Stimulated activated naive CD8-positive, alpha-beta T cell treated with anti-CD3 and anti-CD28 coated beads, Interleukin-15, Interleukin-2, amounts not matched to agents 100 ng/mL and 50 ng/mL, for 24 hours (primary cell): ENCODE data around the gene GBX1.

ENCODE experiments used
- H3K27ac Mint-ChIP-seq: one replicate; pipeline ENCODE4 v1.8.0; 2021; ENCODE audit warnings: mild to moderate bottlenecking, mixed read lengths
- H3K27me3 Mint-ChIP-seq: one replicate; pipeline ENCODE4 v1.8.0; 2021; ENCODE audit warnings: mixed read lengths
- H3K36me3 Mint-ChIP-seq: one replicate; pipeline ENCODE4 v1.8.0; 2021; ENCODE audit warnings: low read depth, mixed read lengths
- H3K4me1 Mint-ChIP-seq: one replicate; pipeline ENCODE4 v1.8.0; 2021; ENCODE audit warnings: low read depth, mixed read lengths
- H3K4me3 Mint-ChIP-seq: one replicate; pipeline ENCODE4 v1.8.0; 2021; ENCODE audit warnings: mild to moderate bottlenecking, mixed read lengths
- H3K9me3 Mint-ChIP-seq: one replicate; pipeline ENCODE4 v1.8.0; 2021; ENCODE audit warnings: mixed read lengths

The GBX1 gene

GRCh38 chr7:151201751-151202150, 34.3 kb upstream of the GBX1 start:
- peaks cover 2% of the 10 kb centered on the region for H3K4me1 Mint-ChIP-seq
- H3K27ac Mint-ChIP-seq: no peak overlapping the region
- no peaks in the 10 kb centered on the region for H3K36me3 Mint-ChIP-seq
- no peak overlapping the region for H3K4me3 Mint-ChIP-seq
- no peaks in the 10 kb centered on the region for H3K9me3 Mint-ChIP-seq
- H3K27me3 Mint-ChIP-seq: no peaks in the 10 kb centered on the region

DNA sequence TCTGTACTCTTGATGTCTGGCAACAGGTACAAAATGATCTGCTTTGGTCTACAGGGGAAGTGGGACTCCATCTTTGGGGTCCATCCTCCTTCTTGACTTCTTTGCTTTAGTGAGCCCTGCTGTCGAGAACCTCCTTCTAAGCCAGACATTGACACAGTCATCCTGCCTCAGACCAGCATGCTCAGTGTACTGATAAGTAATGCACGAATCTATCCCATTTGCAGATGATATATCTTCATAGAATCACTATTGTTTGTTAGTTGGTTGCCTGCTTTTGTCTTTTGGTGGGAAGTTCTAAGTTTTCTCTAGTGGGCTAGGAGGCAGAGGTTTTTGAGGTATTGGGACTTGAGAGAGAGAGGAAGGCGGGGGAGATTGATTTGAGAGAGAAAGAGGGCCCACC, 33.9 kb upstream of the GBX1 start:
- H3K4me1 Mint-ChIP-seq: no peaks in the 10 kb centered on the region
- no peaks in the 10 kb centered on the region for H3K9me3 Mint-ChIP-seq
- H3K36me3 Mint-ChIP-seq: no peaks in the 10 kb centered on the region
- no peak overlapping the region for H3K27ac Mint-ChIP-seq
- H3K4me3 Mint-ChIP-seq: no peak overlapping the region
- H3K27me3 Mint-ChIP-seq: no peaks in the 10 kb centered on the region

DNA sequence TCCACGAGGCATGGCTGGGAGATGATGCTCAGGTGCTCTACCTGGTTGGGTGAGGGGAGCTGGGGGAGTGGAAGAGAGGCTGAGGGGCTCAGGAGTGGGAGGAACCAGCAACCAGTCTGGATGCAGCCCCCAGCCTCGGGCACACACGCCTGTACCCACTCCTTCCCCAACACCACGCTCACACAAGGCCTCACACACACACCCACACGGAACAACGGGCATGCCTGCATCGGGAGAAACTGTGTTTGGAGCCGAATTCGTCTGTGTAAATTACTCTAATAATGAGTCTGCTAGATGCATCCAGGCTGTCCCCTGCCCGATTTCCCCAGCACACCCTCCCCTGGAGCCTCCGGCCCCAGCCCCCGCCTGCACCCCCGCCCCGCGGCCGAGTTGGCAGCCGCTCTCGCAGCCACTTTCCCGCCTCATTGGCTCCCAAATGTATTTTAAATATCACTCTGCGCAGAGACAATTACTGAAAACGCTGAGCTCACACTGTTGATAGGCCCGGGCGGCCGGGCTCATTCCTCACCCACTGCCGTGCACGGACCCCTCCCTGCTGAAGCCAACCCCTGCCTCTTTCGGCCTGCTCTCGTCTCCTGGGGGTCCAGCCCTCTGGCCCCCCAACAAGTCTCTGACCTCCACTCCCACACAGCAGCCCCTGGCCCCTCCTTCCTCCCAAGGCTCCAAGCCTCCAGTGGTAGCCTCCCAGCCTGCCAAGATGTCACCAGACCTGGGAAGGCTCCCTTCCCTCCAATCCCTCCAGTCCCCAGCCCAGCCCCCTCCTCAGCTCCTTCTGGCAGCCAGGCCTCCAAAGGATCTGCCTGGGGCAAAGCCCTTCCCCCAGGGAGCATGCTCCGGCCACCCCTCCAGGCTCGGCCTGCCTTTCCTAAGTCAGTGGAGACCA, 31.7 kb upstream of the GBX1 start:
- Mint-ChIP-seq H3K4me1 (no peaks in the 10 kb centered on the region), H3K4me3 (no peak overlapping the region), H3K36me3 (no peaks in the 10 kb centered on the region), H3K27me3 (peaks cover 7% of the 10 kb centered on the region), H3K9me3 (no peaks in the 10 kb centered on the region), H3K27ac (no peak overlapping the region)

DNA sequence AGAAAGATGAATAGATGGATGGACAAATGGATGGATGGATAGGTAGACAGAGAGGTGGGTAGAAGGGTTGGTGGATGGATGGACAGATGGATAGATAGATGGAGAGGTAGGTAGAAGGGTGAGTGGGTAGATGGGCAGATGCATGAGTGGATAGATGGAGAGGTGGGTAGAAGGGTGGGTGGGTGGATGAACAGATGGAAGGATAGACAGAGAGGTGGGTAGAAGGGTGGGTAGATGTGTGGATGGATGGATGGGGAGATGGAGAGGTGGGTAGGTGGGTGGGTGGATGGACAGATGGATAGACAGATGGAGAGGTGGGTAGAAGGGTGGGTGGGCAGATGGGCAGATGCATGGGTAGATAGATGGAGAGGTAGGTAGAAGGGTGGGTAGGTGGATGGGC, 30.4 kb upstream of the GBX1 start:
- H3K27me3 Mint-ChIP-seq: peaks cover 7% of the 10 kb centered on the region
- H3K27ac Mint-ChIP-seq: no peak overlapping the region
- no peaks in the 10 kb centered on the region for H3K9me3 Mint-ChIP-seq
- H3K36me3 Mint-ChIP-seq: no peaks in the 10 kb centered on the region
- H3K4me3 Mint-ChIP-seq: no peak overlapping the region
- H3K4me1 Mint-ChIP-seq: no peaks in the 10 kb centered on the region

DNA sequence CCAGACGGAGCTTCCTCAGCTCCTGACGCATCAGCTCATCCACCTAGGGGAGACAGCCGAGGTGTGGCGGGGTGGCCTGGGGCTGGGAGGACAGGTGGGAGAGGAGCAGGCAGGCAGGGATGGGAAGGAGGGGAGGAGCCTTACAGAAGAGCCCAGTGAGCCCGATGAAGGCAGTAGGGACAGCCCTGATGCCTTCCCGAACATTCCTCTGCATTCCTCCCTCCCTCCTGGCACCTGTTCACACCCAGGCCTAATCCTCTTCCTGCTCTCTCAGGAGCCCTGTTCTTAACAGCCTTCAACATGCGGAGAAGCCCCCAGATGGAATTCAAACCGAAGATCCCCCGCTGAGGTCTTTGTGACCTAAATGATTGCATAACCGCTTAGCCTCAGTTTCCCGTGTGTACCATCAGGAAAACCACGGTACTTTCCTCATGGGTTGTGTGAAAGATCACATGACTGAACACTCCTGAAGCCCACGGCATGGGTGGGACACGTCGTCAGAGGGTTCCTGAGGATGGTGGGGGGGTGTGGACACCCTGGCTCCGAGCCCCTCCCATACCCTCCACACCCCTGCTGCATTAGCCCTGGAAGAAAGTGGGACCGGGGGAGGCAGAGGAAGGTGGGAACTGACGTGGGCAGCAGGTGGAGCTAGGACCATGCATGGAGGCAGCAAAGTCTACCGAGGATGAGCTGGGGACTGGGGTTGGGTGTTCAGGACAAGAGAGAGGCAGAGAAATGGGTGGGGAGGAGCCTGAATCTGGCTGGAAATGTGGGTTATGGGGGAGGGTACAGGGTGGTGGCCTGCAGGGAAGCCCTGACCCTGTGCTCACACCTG, 28.3 kb upstream of the GBX1 start:
- Mint-ChIP-seq H3K27ac (no peak overlapping the region), H3K9me3 (no peaks in the 10 kb centered on the region), H3K36me3 (no peaks in the 10 kb centered on the region), H3K27me3 (peaks cover 7% of the 10 kb centered on the region), H3K4me3 (no peak overlapping the region), H3K4me1 (no peaks in the 10 kb centered on the region)

- Mint-ChIP-seq H3K9me3 (no peaks in the 10 kb centered on the region), H3K36me3 (no peaks in the 10 kb centered on the region), H3K4me1 (no peaks in the 10 kb centered on the region), H3K4me3 (no peak overlapping the region), H3K27ac (no peak overlapping the region), H3K27me3 (peaks cover 7% of the 10 kb centered on the region)
Observed at GRCh38 chr7:151194188-151194587, 26.7 kb upstream of the GBX1 start.

GRCh38 chr7:151193203-151193978, 25.9 kb upstream of the GBX1 start:
- H3K27ac Mint-ChIP-seq: no peak overlapping the region
- no peaks in the 10 kb centered on the region for H3K36me3 Mint-ChIP-seq
- no peaks in the 10 kb centered on the region for H3K4me1 Mint-ChIP-seq
- H3K4me3 Mint-ChIP-seq: no peak overlapping the region
- peaks cover 7% of the 10 kb centered on the region for H3K27me3 Mint-ChIP-seq
- no peaks in the 10 kb centered on the region for H3K9me3 Mint-ChIP-seq

GRCh38 chr7:151192002-151192539, 24.6 kb upstream of the GBX1 start:
- H3K9me3 Mint-ChIP-seq: no peaks in the 10 kb centered on the region
- no peak overlapping the region for H3K4me3 Mint-ChIP-seq
- no peaks in the 10 kb centered on the region for H3K4me1 Mint-ChIP-seq
- H3K27me3 Mint-ChIP-seq: peaks cover 7% of the 10 kb centered on the region
- no peaks in the 10 kb centered on the region for H3K36me3 Mint-ChIP-seq
- H3K27ac Mint-ChIP-seq: no peak overlapping the region

- H3K36me3 Mint-ChIP-seq: no peaks in the 10 kb centered on the region
- H3K27me3 Mint-ChIP-seq: peaks cover 7% of the 10 kb centered on the region
- H3K4me3 Mint-ChIP-seq: no peak overlapping the region
- H3K4me1 Mint-ChIP-seq: no peaks in the 10 kb centered on the region
- no peak overlapping the region for H3K27ac Mint-ChIP-seq
- H3K9me3 Mint-ChIP-seq: no peaks in the 10 kb centered on the region
Observed at GRCh38 chr7:151191544-151191943, 24.1 kb upstream of the GBX1 start.

DNA sequence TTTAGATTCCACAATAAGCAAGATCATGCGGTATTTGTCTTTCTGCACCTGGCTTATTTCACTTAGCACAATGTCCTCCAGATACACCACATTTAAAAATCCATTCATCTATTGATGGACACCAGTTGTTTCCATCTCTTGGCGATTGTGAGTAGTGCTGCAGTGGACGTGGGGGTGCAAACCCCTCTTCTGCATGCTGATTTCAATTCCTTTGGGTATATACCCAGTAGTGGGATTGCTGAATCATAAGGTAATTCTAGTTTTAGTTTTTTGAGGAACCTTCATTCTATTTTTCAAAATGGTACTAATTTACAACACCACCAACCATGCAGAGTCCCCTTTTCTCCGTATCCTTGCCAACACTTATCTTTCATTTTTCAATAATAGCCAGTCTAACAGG, 21.5 kb upstream of the GBX1 start:
- no peaks in the 10 kb centered on the region for H3K9me3 Mint-ChIP-seq
- no peak overlapping the region for H3K4me3 Mint-ChIP-seq
- H3K4me1 Mint-ChIP-seq: no peaks in the 10 kb centered on the region
- H3K36me3 Mint-ChIP-seq: no peaks in the 10 kb centered on the region
- no peaks in the 10 kb centered on the region for H3K27me3 Mint-ChIP-seq
- no peak overlapping the region for H3K27ac Mint-ChIP-seq

DNA sequence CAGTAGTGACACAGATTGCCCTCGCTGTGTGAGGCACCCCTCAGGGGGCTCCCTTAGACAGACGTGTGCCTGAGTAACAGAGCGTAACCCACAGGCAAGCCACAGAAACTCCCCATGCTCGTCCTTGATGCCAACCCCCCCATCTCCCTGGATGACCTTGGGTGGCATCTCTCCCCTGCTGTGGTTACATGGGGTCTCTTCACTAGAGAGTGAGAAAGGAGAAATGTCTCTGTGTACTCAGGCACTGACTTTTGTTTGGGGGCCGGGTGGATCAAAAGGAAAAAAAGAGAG, 20.7 kb upstream of the GBX1 start:
- Mint-ChIP-seq H3K36me3 (no peaks in the 10 kb centered on the region), H3K4me3 (no peak overlapping the region), H3K9me3 (no peaks in the 10 kb centered on the region), H3K27ac (no peak overlapping the region), H3K27me3 (no peaks in the 10 kb centered on the region), H3K4me1 (no peaks in the 10 kb centered on the region)

GRCh38 chr7:151187409-151188251, 20.1 kb upstream of the GBX1 start:
- no peaks in the 10 kb centered on the region for H3K4me1 Mint-ChIP-seq
- H3K9me3 Mint-ChIP-seq: no peaks in the 10 kb centered on the region
- no peak overlapping the region for H3K4me3 Mint-ChIP-seq
- no peaks in the 10 kb centered on the region for H3K36me3 Mint-ChIP-seq
- no peak overlapping the region for H3K27ac Mint-ChIP-seq
- H3K27me3 Mint-ChIP-seq: no peaks in the 10 kb centered on the region

DNA sequence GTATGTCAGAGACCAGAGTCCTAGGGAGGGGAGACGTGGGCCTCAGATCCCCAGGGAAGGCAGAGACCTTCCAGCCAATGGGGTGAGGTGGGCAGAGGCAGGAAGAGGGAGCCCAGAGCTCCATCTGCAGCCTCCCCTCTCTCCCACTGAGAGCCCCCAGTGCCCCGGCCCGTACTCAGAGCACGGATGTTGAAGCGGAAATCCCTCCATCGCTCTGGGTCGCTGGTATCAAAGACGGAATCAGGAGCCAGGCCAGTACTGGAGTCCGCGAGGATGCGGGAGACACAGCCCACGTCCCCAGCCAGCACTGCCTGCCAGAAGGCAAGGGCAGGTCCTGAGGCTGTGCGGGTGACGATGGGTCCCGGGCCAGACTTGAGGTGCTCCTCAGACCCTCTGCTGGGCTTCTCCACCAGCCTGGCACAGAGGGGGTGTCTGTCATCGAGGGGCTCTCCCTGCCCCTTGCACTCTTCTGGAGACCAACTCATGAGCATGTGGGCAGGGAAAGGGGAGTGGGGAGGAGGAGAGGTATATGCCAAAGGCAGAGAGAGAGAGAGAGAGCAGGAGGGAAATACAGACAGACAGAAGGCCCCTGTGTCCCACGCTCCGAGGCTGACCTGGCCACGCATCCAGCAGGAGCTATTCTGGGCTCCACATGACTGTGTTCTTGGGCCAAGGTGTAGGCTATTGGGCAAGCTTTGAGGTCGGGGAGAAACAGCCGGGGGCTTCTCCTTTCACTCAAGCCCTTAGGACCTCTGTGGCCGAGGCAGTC, 19.3 kb upstream of the GBX1 start, which contains the start of gene ASB10:
Gene ASB10, minus strand, starts transcription at position 611 of the 769 bp plus-strand sequence. Its CDS starts 120 bp downstream, at position 491.
- no peak within 1 kb of the TSS for H3K4me3 Mint-ChIP-seq
- no peak within 1 kb of the TSS for H3K27ac Mint-ChIP-seq
- no peaks in the 10 kb centered on the region for H3K36me3 Mint-ChIP-seq
- H3K9me3 Mint-ChIP-seq: no peaks in the 10 kb centered on the region
- no peaks in the 10 kb centered on the region for H3K4me1 Mint-ChIP-seq
- H3K27me3 Mint-ChIP-seq: peaks cover 3% of the 10 kb centered on the region
